Pulmonary artery endothelial cell (primary cell): ENCODE data around the gene CCDC188. TPM values are rescaled to one million over a fixed set of nuclear protein-coding genes. Genes with fewer than 3 reads are reported as not detected.

Source experiments
- DNase-seq: peaks from one replicate; pipeline ENCODE4 v3.0.0-alpha.2; 2011; ENCODE audit warnings: low read depth, low spot score
- total RNA-seq: library from RNA; depleted of rRNA; stranded (reverse); fragments of >200 nt; gene quantifications from 2 replicates; pipeline ENCODE4 v1.2.3, GENCODE V29; 2014

Gene CCDC188
- total RNA-seq, 1 donor from 2014 or later: 10.0 TPM

GRCh38 chr22:20149257-20150250 lies 1.3 kb downstream of the CCDC188 start:
- no peak for DNase-seq

- DNase-seq: no peak
Observed at GRCh38 chr22:20148414-20148813, 2.4 kb downstream of the CCDC188 start.

GRCh38 chr22:20147237-20147988 lies 3.4 kb downstream of the CCDC188 start:
- DNase-seq: no peak

DNA sequence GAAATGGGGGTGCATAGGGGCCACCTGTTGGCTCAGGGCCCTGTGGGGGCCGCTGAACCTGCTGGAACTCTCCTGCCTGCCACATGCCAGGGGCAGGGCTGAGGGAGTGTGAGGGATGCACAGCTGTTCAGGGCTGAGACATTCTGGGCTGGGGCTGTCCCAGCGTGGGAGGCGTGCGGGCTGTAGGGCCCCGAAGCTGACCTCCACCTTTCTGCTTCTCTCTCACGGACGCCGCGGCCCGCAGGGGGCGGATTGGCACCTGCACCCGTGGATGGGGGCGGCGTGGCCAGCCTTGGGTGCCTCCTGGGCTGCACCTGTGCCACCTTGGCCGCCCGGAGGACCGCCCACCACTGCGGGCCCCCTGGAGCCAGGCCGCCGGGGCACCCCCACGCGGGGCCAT lies 4.1 kb downstream of the CCDC188 start:
- DNase-seq: no peak

- no peak for DNase-seq
Observed at GRCh38 chr22:20145832-20146223, 5.0 kb downstream of the CCDC188 start.

- no peak for DNase-seq
Observed at GRCh38 chr22:20145206-20145831, 5.5 kb downstream of the CCDC188 start.

DNA sequence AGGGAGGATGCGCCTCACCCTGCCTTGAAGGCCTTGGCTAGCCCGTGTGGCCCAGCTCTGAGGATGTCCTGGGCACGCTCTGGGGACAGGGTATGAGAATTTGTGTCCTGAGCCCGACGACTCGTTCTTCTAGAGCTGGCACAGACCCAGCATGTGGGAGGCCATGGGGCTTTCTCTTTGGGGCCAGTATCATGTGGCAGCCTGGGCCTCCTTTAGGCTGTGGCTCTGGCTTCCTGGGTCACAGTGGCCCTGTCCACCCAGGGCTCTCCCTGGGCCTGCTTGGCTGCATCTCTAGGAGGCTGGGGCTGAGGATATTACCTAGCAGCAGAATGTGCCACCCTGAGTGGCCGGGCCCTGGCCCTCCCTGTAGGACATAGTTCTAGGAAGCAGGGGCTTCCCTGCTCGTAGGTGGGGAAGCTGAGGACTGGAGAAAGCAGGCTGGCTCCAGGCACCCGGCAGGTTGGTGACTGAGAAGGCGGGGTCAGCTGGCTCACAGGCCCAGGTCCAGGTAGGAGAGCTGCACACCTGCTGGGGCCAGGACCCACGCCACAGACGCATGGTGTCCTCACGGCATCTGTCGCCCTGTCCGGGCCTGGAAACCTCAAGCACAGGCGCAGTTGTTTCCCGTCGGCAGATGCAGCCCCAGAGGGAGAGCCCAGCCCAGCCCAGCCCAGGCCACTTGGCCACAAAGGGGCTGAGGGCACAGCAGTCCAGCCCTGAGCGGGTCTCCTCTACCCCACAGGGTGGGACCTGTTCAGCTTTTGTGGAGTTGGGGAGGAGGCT lies 6.8 kb downstream of the CCDC188 start:
- no peak for DNase-seq

- DNase-seq: no peak
Observed at GRCh38 chr22:20142711-20143621, 7.9 kb downstream of the CCDC188 start.

GRCh38 chr22:20141186-20142077 lies 9.4 kb downstream of the CCDC188 start:
- DNase-seq: no peak

- no peak for DNase-seq
Observed at GRCh38 chr22:20140521-20140964, 10.3 kb downstream of the CCDC188 start.

DNA sequence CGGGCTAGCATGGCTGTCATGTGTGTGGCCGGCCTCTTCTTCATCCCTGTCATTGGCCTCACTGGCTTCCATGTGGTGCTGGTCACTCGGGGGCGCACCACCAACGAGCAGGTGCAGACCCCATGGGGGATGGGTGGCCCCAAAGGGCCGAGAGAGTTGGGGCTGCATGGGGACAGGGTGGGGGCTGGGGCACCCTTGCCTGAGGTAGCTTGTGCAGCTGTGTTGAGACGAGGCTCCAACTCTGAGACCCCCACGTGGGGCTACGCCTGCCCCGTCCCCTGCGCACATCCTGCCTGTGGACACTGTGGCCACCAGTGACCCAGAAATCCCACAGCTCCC lies 10.8 kb downstream of the CCDC188 start:
- no peak for DNase-seq

GRCh38 chr22:20139391-20140106 lies 11.3 kb downstream of the CCDC188 start:
- no peak for DNase-seq

DNA sequence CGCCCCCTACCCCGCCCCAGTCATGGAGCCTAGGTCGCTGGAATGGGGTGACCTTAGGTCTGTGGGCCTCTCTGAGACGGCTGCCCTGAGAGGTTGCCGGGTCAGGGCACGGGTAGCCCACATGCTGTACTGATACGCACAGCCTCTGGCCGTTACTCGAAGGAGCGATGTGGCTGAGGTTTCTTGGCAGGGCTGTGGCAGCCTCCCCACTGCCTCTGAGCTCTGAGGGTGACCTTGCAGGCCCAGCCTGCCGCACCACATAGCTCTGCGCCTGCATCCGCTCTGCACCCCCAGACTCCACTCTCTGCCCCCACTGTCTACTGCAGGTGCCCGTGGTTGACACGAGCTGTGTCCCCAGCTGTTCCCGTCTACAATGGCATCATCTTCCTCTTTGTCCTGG lies 12.0 kb downstream of the CCDC188 start:
- DNase-seq: no peak

GRCh38 chr22:20138417-20138738 lies 12.5 kb downstream of the CCDC188 start:
- DNase-seq: no peak

- no peak for DNase-seq
Observed at GRCh38 chr22:20137671-20138416, 13.0 kb downstream of the CCDC188 start.

DNA sequence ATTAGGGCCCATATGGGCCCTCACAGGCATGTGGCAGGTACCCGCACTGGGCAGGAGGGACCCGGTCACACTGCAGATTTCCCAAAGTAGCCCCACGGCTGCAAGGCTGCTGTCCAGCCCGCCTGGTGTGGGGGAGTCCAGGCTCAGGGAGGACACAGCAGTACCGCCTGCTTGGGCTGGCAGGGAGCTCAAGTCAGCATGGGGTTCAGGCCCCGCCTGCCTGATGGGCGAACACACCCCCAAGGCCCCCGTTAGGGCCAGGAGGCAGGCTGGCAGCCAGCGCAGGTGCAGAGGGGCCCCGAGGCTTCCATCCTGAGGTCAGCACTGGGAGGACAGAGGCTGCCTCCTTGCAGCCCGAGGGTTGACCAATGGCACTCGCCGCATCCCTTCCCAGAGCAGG lies 13.7 kb downstream of the CCDC188 start:
- DNase-seq: no peak

DNA sequence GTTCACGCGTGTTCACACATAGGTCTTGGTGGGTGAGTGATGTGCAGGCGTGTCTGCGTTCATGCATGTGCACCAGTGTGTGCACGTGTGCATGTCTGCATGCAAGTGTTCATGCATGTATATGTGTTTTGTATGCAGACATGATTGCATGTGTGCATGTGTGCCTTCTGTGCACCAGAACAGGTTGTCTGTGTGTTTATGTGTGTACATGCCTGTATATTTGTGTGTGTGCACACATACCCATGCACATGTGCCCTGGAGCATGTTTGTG lies 14.3 kb downstream of the CCDC188 start:
- no peak for DNase-seq
